A549 (cell line): Measurements from ENCODE around the gene RBM39. TPM values are rescaled to one million over a fixed set of nuclear protein-coding genes. Genes with fewer than 3 reads are reported as not detected.

Experiments used
- ATAC-seq, 2 experiments: fragments of 200-7000 bp in 1 of 2; fragments of >200 bp in 1 of 2; cut with Nextera tagmentation in 1 of 2; cut with Tn5 transposase in 1 of 2; 3 replicates each; pipeline versions ENCODE4 v1.8.0 to v1.9.1; 2018 to 2020; ENCODE audit warnings: mild to moderate bottlenecking in 1 of 2, moderate library complexity in 1 of 2
- CTCF ChIA-PET: fragments of 300-600 bp; sonication (Branson Sonifier 250); formaldehyde crosslinking; extraction: SDS; loops from one replicate; lab custom pipeline; 2021; ENCODE audit warnings: antibody characterized with exemption, inconsistent platforms; lab: Yijun Ruan, JAX
- POLR2A ChIA-PET: fragments of 350-600 bp; formaldehyde crosslinking; extraction: SDS; loops from one replicate; lab custom pipeline; 2021; ENCODE audit warnings: antibody characterized with exemption, inconsistent platforms; lab: Yijun Ruan, JAX
- DNase-seq, 2 experiments: peaks; one replicate each; pipeline versions ENCODE4 v3.0.0 to v3.0.0-alpha.2; 2011 to 2016; ENCODE audit warnings: low read depth in 1 of 2, low spot score in 1 of 2
- FAIRE-seq: peaks from 2 replicates; lab custom pipeline; 2011; peaks lifted over from hg19 to GRCh38; lab: Jason Lieb, UNC
- H3K27ac ChIP-seq, 2 experiments: fragments of >200 bp; sonication (Bioruptor Twin); formaldehyde crosslinking; 3 replicates each; pipeline ENCODE4 v1.5.1; 2016 to 2017
- H3K4me1 ChIP-seq: fragments of >200 bp; sonication (Bioruptor Twin); formaldehyde crosslinking; 3 replicates; pipeline ENCODE4 v1.6.1; 2016
- H3K4me2 ChIP-seq: fragments of >200 bp; sonication (Bioruptor Twin); formaldehyde crosslinking; 3 replicates; pipeline ENCODE4 v1.6.1; 2016
- H3K4me3 ChIP-seq: fragments of >200 bp; sonication (Bioruptor Twin); formaldehyde crosslinking; 3 replicates; pipeline ENCODE4 v1.5.1; 2016
- H3K9me3 ChIP-seq: fragments of >200 bp; sonication (Bioruptor Twin); formaldehyde crosslinking; 3 replicates; pipeline ENCODE4 v1.6.1; 2016
- CBX2 ChIP-seq: fragments of 200-600 bp; sonication (generic); IDR thresholded peaks from 2 replicates; pipeline ENCODE4 v1.6.1; 2016; ENCODE audit warnings: low read depth, mild to moderate bottlenecking, borderline replicate concordance
- CEBPB ChIP-seq, 2 experiments: fragments of >200 bp in 1 of 2; sonication (Bioruptor Twin) in 1 of 2; formaldehyde crosslinking in 1 of 2; IDR thresholded peaks; 2 replicates each; pipeline ENCODE4 v1.6.1; 2012 to 2016
- FOSB ChIP-seq: fragments of 250-450 bp; sonication (Bioruptor Pico); IDR thresholded peaks from 2 replicates; pipeline ENCODE4 v1.5.0; 2020; ENCODE audit warnings: mild to moderate bottlenecking, moderate library complexity
- HEYL ChIP-seq: fragments of 250-450 bp; sonication (Bioruptor Pico); IDR thresholded peaks from 2 replicates; pipeline ENCODE4 v1.8.0; 2021; ENCODE audit warnings: mild to moderate bottlenecking, moderate library complexity
- HOXB5 ChIP-seq: fragments of 250-450 bp; sonication (Bioruptor Pico); IDR thresholded peaks from 2 replicates; pipeline ENCODE4 v1.5.0; 2020; ENCODE audit warnings: mild to moderate bottlenecking, moderate library complexity
- JUN ChIP-seq, 2 experiments: fragments of >200 bp; sonication (Bioruptor Twin); formaldehyde crosslinking; IDR thresholded peaks; 2 replicates in 1 of 2; 3 replicates in 1 of 2; pipeline ENCODE4 v1.6.1; 2016 to 2017
- KDM5A ChIP-seq: fragments of 200-600 bp; sonication (generic); IDR thresholded peaks from 2 replicates; pipeline ENCODE4 v1.6.1; 2016; ENCODE audit warnings: antibody characterized with exemption, mild to moderate bottlenecking
- MYC ChIP-seq: IDR thresholded peaks from 2 replicates; pipeline ENCODE4 v1.6.1; 2012; ENCODE audit warnings: mild to moderate bottlenecking, inconsistent platforms, low read length, improper control_type of control experiment, borderline replicate concordance
- POLR2AphosphoS2 ChIP-seq: conservative IDR thresholded peaks from 2 replicates; pipeline ENCODE4 v1.6.1; 2012; ENCODE audit warnings: low read length, improper control_type of control experiment, inconsistent platforms
- RARB ChIP-seq: fragments of 250-450 bp; sonication (Bioruptor Pico); IDR thresholded peaks from 2 replicates; pipeline ENCODE4 v1.8.0; 2021; ENCODE audit warnings: mild to moderate bottlenecking, moderate library complexity
- RCOR1 ChIP-seq: fragments of 150-350 bp; IDR thresholded peaks from 2 replicates; pipeline ENCODE4 v1.6.1; 2014; ENCODE audit warnings: antibody characterized with exemption, low read length, low read depth
- RNF2 ChIP-seq: fragments of 200-600 bp; sonication (generic); IDR thresholded peaks from 2 replicates; pipeline ENCODE4 v1.6.1; 2016; ENCODE audit warnings: low read depth, mild to moderate bottlenecking, antibody characterized with exemption, moderate library complexity, borderline replicate concordance
- TFCP2L1 ChIP-seq: fragments of 250-450 bp; sonication (Bioruptor Pico); IDR thresholded peaks from 2 replicates; pipeline ENCODE4 v1.5.0; 2021; ENCODE audit warnings: mild to moderate bottlenecking
- ZNF302 ChIP-seq: fragments of 250-450 bp; sonication (Bioruptor Pico); IDR thresholded peaks from 2 replicates; pipeline ENCODE4 v1.9.0; 2021; ENCODE audit warnings: inconsistent platforms, mild to moderate bottlenecking, moderate library complexity
- WGBS: methylation state at CpG from one replicate; pipeline ENCODE4 v1.1.6; 2017; ENCODE audit errors: missing lambda C conversion rate; 5-methylcytosine and 5-hydroxymethylcytosine counted together
- polyA plus RNA-seq, 4 experiments: library from polyadenylated mRNA; depleted of rRNA in 3 of 4; stranded (reverse); fragments of >200 nt; fragmentation: RNase III in 1 of 4; extraction: RNeasy Plus Mini Kit Qiagen cat#74134 plus additional on column Dnase treatment in 1 of 4; gene quantifications; 2 replicates in 3 of 4; 3 replicates in 1 of 4; pipeline ENCODE4 v1.2.3, GENCODE V29; 2011 to 2017

The RBM39 gene
- polyA plus RNA-seq, 2 of the 4 experiments (the other 2 are of a cell fraction) = 127 to 212 TPM

- H3K9me3 ChIP-seq = no peaks in the 10 kb centered on the region
- 66% methylated on average over 4 of the region's 4 CpGs for WGBS
- POLR2A ChIA-PET = interaction anchor here (1.3 to 4.0 kb wide), 2 partner anchors 12 to 154 kb away, joined by 5 to 38 read pairs; partner anchors contain the start of gene RBM39
- H3K4me1 ChIP-seq = peaks cover 47% of the 10 kb centered on the region
- no peak for FAIRE-seq
- no peak for DNase-seq
- H3K4me3 ChIP-seq = no peak overlapping the region; the same call in 2 of the 3 replicates
- CTCF ChIA-PET = interaction anchor here (1.2 to 2.7 kb wide), 2 partner anchors 153 to 224 kb away, joined by 3 to 11 read pairs; partner anchors contain the start of gene SCAND1
- ATAC-seq = no peak
- peak overlapping the region; percentile 27; the same call in 2 of the 3 replicates for H3K4me2 ChIP-seq
- TF ChIP-seq HOXB5 (CRISPR knock-in tag) (no peak), JUN (IDR thresholded peaks at IDR 0.05) (peak in 1 of 2 experiments; percentile 32; a peak in 1 of 5 replicates)
- H3K27ac ChIP-seq = no peak overlapping the region
Measured at GRCh38 chr20:35730583-35731468, 11.2 kb downstream of the RBM39 start.

- CTCF ChIA-PET = interaction anchor here (2.7 kb wide), 1 partner anchor 154 kb away, joined by 11 read pairs; no protein-coding TSS in a partner anchor
- POLR2A ChIA-PET = interaction anchor here (0.7 to 4.0 kb wide), 4 partner anchors 12 to 154 kb away, joined by 3 to 38 read pairs (median 6); partner anchors contain the start of gene RBM39
Measured at GRCh38 chr20:35729836-35730582, 12.1 kb downstream of the RBM39 start.

GRCh38 chr20:35729283-35729807 lies 12.7 kb downstream of the RBM39 start:
- Histone ChIP-seq H3K9me3 (no peaks in the 10 kb centered on the region), H3K4me2 (no peak overlapping the region)
- FAIRE-seq = no peak
- TF ChIP-seq TFCP2L1 (CRISPR knock-in tag) (0 out of 2 replicates have a peak, but pooled peaks have one; percentile 52), ZNF302 (CRISPR knock-in tag) (no peak)
- TF ChIP-seq, all 56 proteins: peak for 1
- POLR2A ChIA-PET = interaction anchor here (0.7 to 4.0 kb wide), 3 partner anchors 11 to 23 kb away, joined by 3 to 38 read pairs (median 7); partner anchors contain the start of gene RBM39
- H3K27ac ChIP-seq = no peak overlapping the region
- ATAC-seq (no peak), DNase-seq (no peak)
- H3K4me3 ChIP-seq = no peak overlapping the region
- CTCF ChIA-PET = interaction anchor here (0.6 to 4.1 kb wide), 4 partner anchors 8 to 30 kb away, joined by 3 to 14 read pairs (median 4); partner anchors contain the start of genes NFS1 and ROMO1
- H3K4me1 ChIP-seq = peaks cover 32% of the 10 kb centered on the region
- 90% methylated on average over 7 of the region's 7 CpGs for WGBS

More at GRCh38 chr20:35729836-35730582, 12.1 kb downstream of the RBM39 start:
- Histone ChIP-seq H3K4me2 (no peak overlapping the region; the same call in 2 of the 3 replicates), H3K4me1 (peaks cover 38% of the 10 kb centered on the region), H3K4me3 (no peak overlapping the region), H3K27ac (no peak overlapping the region), H3K9me3 (no peaks in the 10 kb centered on the region)
- 70% methylated on average over 2 of the region's 2 CpGs for WGBS
- ATAC-seq (no peak), FAIRE-seq (no peak), DNase-seq (no peak)
- TF ChIP-seq CBX2 = no peak
- TF ChIP-seq RNF2 = no peak
- no peak for TF ChIP-seq HEYL (CRISPR knock-in tag)
- peak; percentile 48; the same call in 1 of the 2 replicates for TF ChIP-seq RARB (CRISPR knock-in tag)
- no peak for TF ChIP-seq MYC
- TF ChIP-seq RCOR1 = no peak
- TF ChIP-seq FOSB (CRISPR knock-in tag) = peak; percentile 75
- no peak for TF ChIP-seq KDM5A
- TF ChIP-seq CEBPB (IDR thresholded peaks at IDR 0.05) = no peak
- TF ChIP-seq POLR2AphosphoS2 = 0 out of 2 replicates have a peak, but pooled peaks have one; percentile 3
